ENCODE measurements around the gene NUAK1.

GRCh38 chr12:106019144-106019543 lies 119.6 kb downstream of the NUAK1 start:
- TF ChIP-seq EZH2 (IDR thresholded peaks at IDR 0.05; ENCODE audit: borderline replicate concordance, low read depth, low read length, poor library complexity, severe bottlenecking) (no peak), CTCF (conservative IDR thresholded peaks at IDR 0.05; ENCODE audit: low read depth, low read length) (no peak)
